Measurements from ENCODE around the gene MRPS23. TPM values are rescaled to one million over a fixed set of nuclear protein-coding genes. Genes with fewer than 3 reads are reported as not detected.
A peak's percentile ranks its signal among the peaks of the same experiment; 100 is the strongest.

MRPS23 gene
- total and polyA plus RNA-seq, 4 donors = 15.7 to 44.9 (median 31.6) TPM

GRCh38 chr17:57873261-57874057 is 23.6 kb upstream of the MRPS23 start:
- peaks cover 6 to 45% (median 37%) of the 10 kb centered on the region in 5 donors for H3K4me1 ChIP-seq (ENCODE audit: control insufficient read depth in 5 of 5, insufficient read depth in 5 of 5, low read length in 5 of 5)
- H3K27me3 ChIP-seq (ENCODE audit: control insufficient read depth in 3 of 3, insufficient read depth in 3 of 3, low read length in 2 of 3) = no peaks in the 10 kb centered on the region
- ATAC-seq (ENCODE audit: insufficient read depth, low FRiP score) (no peak), DNase-seq (no peak)
- peak overlapping the region in 1 of 2 donors; percentile 42 for H3K27ac ChIP-seq (ENCODE audit: low read depth in 1 of 2, low read length in 1 of 2)
- TF ChIP-seq CTCF (IDR thresholded peaks at IDR 0.05; ENCODE audit: control extremely low read depth, extremely low read depth) = no peak
- no peaks in the 10 kb centered on the region for H3K9me3 ChIP-seq (ENCODE audit: control insufficient read depth in 4 of 4, insufficient read depth in 3 of 4, low read length in 3 of 4)
- no peak overlapping the region for H3K9ac ChIP-seq (ENCODE audit: insufficient read depth in 1 of 2, low read length in 2 of 2)
- WGBS, 2 donors = 59 to 71% methylated on average over 16 of the region's 16 CpGs
- peaks cover 0 to 23% (median 13%) of the 10 kb centered on the region in 4 donors for H3K36me3 ChIP-seq (ENCODE audit: control insufficient read depth in 4 of 4, insufficient read depth in 4 of 4, low read length in 4 of 4)
- no peak overlapping the region for H3K4me3 ChIP-seq

GRCh38 chr17:57872536-57872935 is 22.7 kb upstream of the MRPS23 start:
- Histone ChIP-seq H3K27ac (ENCODE audit: low read depth in 1 of 2, low read length in 1 of 2) (no peak overlapping the region), H3K9me3 (ENCODE audit: control insufficient read depth in 4 of 4, insufficient read depth in 3 of 4, low read length in 3 of 4) (no peaks in the 10 kb centered on the region), H3K9ac (ENCODE audit: insufficient read depth in 1 of 2, low read length in 2 of 2) (no peak overlapping the region), H3K4me3 (no peak overlapping the region), H3K27me3 (ENCODE audit: control insufficient read depth in 3 of 3, insufficient read depth in 3 of 3, low read length in 2 of 3) (no peaks in the 10 kb centered on the region), H3K4me1 (ENCODE audit: control insufficient read depth in 5 of 5, insufficient read depth in 5 of 5, low read length in 5 of 5) (peaks cover 6 to 51% (median 43%) of the 10 kb centered on the region in 5 donors), H3K36me3 (ENCODE audit: control insufficient read depth in 4 of 4, insufficient read depth in 4 of 4, low read length in 4 of 4) (peaks cover 0 to 19% (median 13%) of the 10 kb centered on the region in 4 donors)
- WGBS, 2 donors = 26 to 61% methylated on average over 14 of the region's 14 CpGs
- no peak for ATAC-seq (ENCODE audit: insufficient read depth, low FRiP score)
- DNase-seq = no peak
- TF ChIP-seq CTCF (IDR thresholded peaks at IDR 0.05; ENCODE audit: control extremely low read depth, extremely low read depth) = no peak

DNA sequence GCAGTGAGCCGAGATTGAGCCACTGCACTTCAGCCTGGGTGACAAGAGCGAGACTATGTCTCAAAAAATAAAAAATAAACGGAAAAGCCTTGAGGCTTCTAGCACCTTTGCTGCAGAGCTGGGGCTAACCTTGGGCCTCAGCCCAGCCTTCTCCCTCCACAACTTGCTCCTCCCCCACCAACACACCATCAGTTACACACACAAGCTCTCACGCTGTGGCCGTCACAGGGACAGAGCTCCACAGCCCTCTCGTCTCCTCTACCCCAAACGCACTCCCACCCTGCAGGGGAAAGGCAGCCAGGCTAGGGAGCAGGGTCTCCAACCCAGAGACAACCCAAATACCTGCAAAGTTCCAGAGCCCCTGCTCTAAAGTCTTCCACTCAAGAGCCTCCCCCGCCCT is 22.0 kb upstream of the MRPS23 start:
- no peaks in the 10 kb centered on the region for H3K9me3 ChIP-seq (ENCODE audit: control insufficient read depth in 4 of 4, insufficient read depth in 3 of 4, low read length in 3 of 4)
- peaks cover 6 to 51% (median 45%) of the 10 kb centered on the region in 5 donors for H3K4me1 ChIP-seq (ENCODE audit: control insufficient read depth in 5 of 5, insufficient read depth in 5 of 5, low read length in 5 of 5)
- 90 to 94% methylated on average over 8 of the region's 8 CpGs for WGBS, 2 donors
- no peak for TF ChIP-seq CTCF (IDR thresholded peaks at IDR 0.05; ENCODE audit: control extremely low read depth, extremely low read depth)
- peaks cover 0 to 21% (median 12%) of the 10 kb centered on the region in 4 donors for H3K36me3 ChIP-seq (ENCODE audit: control insufficient read depth in 4 of 4, insufficient read depth in 4 of 4, low read length in 4 of 4)
- no peak for ATAC-seq (ENCODE audit: insufficient read depth, low FRiP score)
- no peak overlapping the region for H3K4me3 ChIP-seq
- no peak for DNase-seq
- no peak overlapping the region for H3K27ac ChIP-seq (ENCODE audit: low read depth in 1 of 2, low read length in 1 of 2)
- H3K27me3 ChIP-seq (ENCODE audit: control insufficient read depth in 3 of 3, insufficient read depth in 3 of 3, low read length in 2 of 3) = no peaks in the 10 kb centered on the region
- H3K9ac ChIP-seq (ENCODE audit: insufficient read depth in 1 of 2, low read length in 2 of 2) = no peak overlapping the region
